H1 (cell line): Measurements from ENCODE around the gene KANSL1. TPM values are rescaled to one million over a fixed set of nuclear protein-coding genes. Genes with fewer than 3 reads are reported as not detected.
A peak's percentile ranks its signal among the peaks of the same experiment; 100 is the strongest.

Source experiments
- CTCF ChIA-PET: fragments of 300-600 bp; sonication (Branson Sonifier 250); formaldehyde crosslinking; loops from one replicate; lab custom pipeline; 2021; ENCODE audit not compliant: partially characterized antibody; lab: Charles Lee
- POLR2A ChIA-PET: fragments of 300-600 bp; sonication (Branson Sonifier 250); formaldehyde crosslinking; loops from one replicate; lab custom pipeline; 2021; ENCODE audit warnings: inconsistent platforms; ENCODE audit not compliant: partially characterized antibody; lab: Charles Lee
- DNase-seq, 2 experiments: peaks; one replicate each; pipeline versions ENCODE4 v3.0.0 to v3.0.0-alpha.2; 2010 to 2022; ENCODE audit warnings: low spot score in 2 of 2, low read depth in 1 of 2, mixed read lengths in 1 of 2
- FAIRE-seq: peaks from 2 replicates; lab custom pipeline; 2011; peaks lifted over from hg19 to GRCh38; lab: Jason Lieb, UNC
- H2AFZ ChIP-seq: 2 replicates; pipeline ENCODE4 v1.8.1; 2012; ENCODE audit warnings: low read length, inconsistent platforms
- H2AK5ac ChIP-seq: 2 replicates; pipeline ENCODE4 v1.6.1; 2013; ENCODE audit warnings: low read depth, low read length
- H2BK120ac ChIP-seq: replicated peaks from 2 replicates; pipeline ENCODE3; 2013; ENCODE audit warnings: low read depth, low read length, inconsistent platforms
- H2BK12ac ChIP-seq: 2 replicates; pipeline ENCODE4 v1.6.1; 2013; ENCODE audit warnings: low read depth, low read length
- H2BK15ac ChIP-seq: 2 replicates; pipeline ENCODE4 v1.6.1; 2013; ENCODE audit warnings: low read length
- H2BK20ac ChIP-seq: 2 replicates; pipeline ENCODE4 v1.6.1; 2013; ENCODE audit warnings: low read length
- H2BK5ac ChIP-seq: 2 replicates; pipeline ENCODE4 v1.6.1; 2013; ENCODE audit warnings: low read depth, low read length
- H3K14ac ChIP-seq: 2 replicates; pipeline ENCODE4 v1.6.1; 2013; ENCODE audit warnings: inconsistent platforms; ENCODE audit not compliant: insufficient read length
- H3K18ac ChIP-seq: 2 replicates; pipeline ENCODE4 v1.6.1; 2013; ENCODE audit warnings: low read length; ENCODE audit errors: extremely low read depth
- H3K23ac ChIP-seq: 2 replicates; pipeline ENCODE4 v1.6.1; 2013; ENCODE audit warnings: inconsistent platforms; ENCODE audit not compliant: insufficient read length
- H3K23me2 ChIP-seq: 2 replicates; pipeline ENCODE4 v1.6.1; 2013; ENCODE audit warnings: low read depth, low read length
- H3K27ac ChIP-seq: 2 replicates; pipeline ENCODE4 v1.6.1; 2011; ENCODE audit warnings: low read depth, low read length, inconsistent platforms
- H3K27me3 ChIP-seq, 4 experiments: replicated peaks in 1 of 4; 1 replicate in 1 of 4; 2 replicates in 3 of 4; pipeline versions ENCODE4 v1.6.1 to v1.8.1; 2011 to 2013; ENCODE audit warnings: low read length in 3 of 4, mild to moderate bottlenecking in 3 of 4, inconsistent platforms in 2 of 4, mixed read lengths in 2 of 4, moderate library complexity in 1 of 4; ENCODE audit not compliant: control insufficient read depth in 3 of 4, insufficient read depth in 3 of 4; ENCODE audit errors: extremely low read depth in 1 of 4
- H3K36me3 ChIP-seq, 4 experiments: 2 replicates each; pipeline versions ENCODE4 v1.6.1 to v1.8.1; 2011 to 2013; ENCODE audit warnings: mild to moderate bottlenecking in 4 of 4, low read length in 3 of 4, moderate library complexity in 2 of 4, control low read depth in 1 of 4, inconsistent platforms in 1 of 4; ENCODE audit not compliant: insufficient read depth in 4 of 4, control insufficient read depth in 2 of 4
- H3K4ac ChIP-seq: replicated peaks from 2 replicates; pipeline ENCODE3; 2013; ENCODE audit warnings: low read length, low read depth, mixed read lengths, inconsistent platforms; ENCODE audit not compliant: insufficient read length
- H3K4me1 ChIP-seq, 4 experiments: replicated peaks in 1 of 4; 1 replicate in 1 of 4; 2 replicates in 3 of 4; pipeline versions ENCODE4 v1.6.1 to v1.8.1; 2011 to 2013; ENCODE audit warnings: low read length in 3 of 4, inconsistent platforms in 2 of 4, mixed read lengths in 1 of 4; ENCODE audit not compliant: insufficient read depth in 4 of 4, control insufficient read depth in 3 of 4
- H3K4me2 ChIP-seq, 2 experiments: 2 replicates each; pipeline versions ENCODE4 v1.6.1 to v1.8.1; 2011 to 2013; ENCODE audit warnings: low read depth in 2 of 2, low read length in 2 of 2, control low read depth in 1 of 2, inconsistent platforms in 1 of 2, mild to moderate bottlenecking in 1 of 2; ENCODE audit not compliant: insufficient read depth in 1 of 2
- H3K4me3 ChIP-seq, 4 experiments: fragments of 200-600, 300-600 bp in 1 of 4; sonication (generic), shearing (Covaris generic), sonication (Bioruptor Twin) in 1 of 4; 2 replicates each; pipeline versions ENCODE4 v1.5.1 to v1.8.1; 2011 to 2016; ENCODE audit warnings: low read length in 4 of 4, low read depth in 3 of 4, control low read depth in 2 of 4, inconsistent platforms in 2 of 4, mild to moderate bottlenecking in 2 of 4, mixed read lengths in 1 of 4, moderate library complexity in 1 of 4; ENCODE audit not compliant: insufficient read depth in 2 of 4; ENCODE audit errors: extremely low read depth in 1 of 4
- H3K56ac ChIP-seq: replicated peaks from 2 replicates; pipeline ENCODE3; 2013; ENCODE audit warnings: low read depth, mild to moderate bottlenecking, mixed read lengths, low read length, inconsistent platforms; ENCODE audit not compliant: insufficient read length
- H3K79me1 ChIP-seq: 2 replicates; pipeline ENCODE4 v1.6.1; 2013; ENCODE audit warnings: low read depth, low read length, control low read depth
- H3K79me2 ChIP-seq, 2 experiments: 2 replicates each; pipeline versions ENCODE4 v1.6.1 to v1.8.1; 2012 to 2013; ENCODE audit warnings: low read length in 2 of 2, mild to moderate bottlenecking in 2 of 2, inconsistent platforms in 1 of 2; ENCODE audit not compliant: insufficient read depth in 2 of 2, control insufficient read depth in 1 of 2
- H3K9ac ChIP-seq, 4 experiments: replicated peaks in 1 of 4; 1 replicate in 1 of 4; 2 replicates in 3 of 4; pipeline versions ENCODE4 v1.6.1 to v1.8.1; 2011 to 2013; ENCODE audit warnings: low read depth in 3 of 4, low read length in 3 of 4, control low read depth in 2 of 4, mild to moderate bottlenecking in 2 of 4, moderate library complexity in 2 of 4, inconsistent platforms in 1 of 4; ENCODE audit errors: extremely low read depth in 1 of 4
- H3K9me3 ChIP-seq, 2 experiments: 2 replicates each; pipeline versions ENCODE4 v1.6.1 to v1.8.1; 2012 to 2013; ENCODE audit warnings: mild to moderate bottlenecking in 2 of 2, moderate library complexity in 2 of 2, control low read depth in 1 of 2, inconsistent platforms in 1 of 2, low read depth in 1 of 2, low read length in 1 of 2, mixed read lengths in 1 of 2; ENCODE audit not compliant: insufficient read depth in 2 of 2
- H4K20me1 ChIP-seq, 2 experiments: replicated peaks in 1 of 2; 2 replicates each; pipeline versions ENCODE3 to v1.8.1; 2011 to 2013; ENCODE audit warnings: inconsistent platforms in 2 of 2, low read length in 2 of 2, mild to moderate bottlenecking in 1 of 2; ENCODE audit not compliant: insufficient read depth in 2 of 2, control insufficient read depth in 1 of 2
- H4K5ac ChIP-seq: 2 replicates; pipeline ENCODE4 v1.6.1; 2013; ENCODE audit warnings: low read length, low read depth, mixed read lengths, inconsistent platforms; ENCODE audit not compliant: insufficient read length
- H4K8ac ChIP-seq: 2 replicates; pipeline ENCODE4 v1.8.0; 2013; ENCODE audit warnings: mild to moderate bottlenecking, moderate library complexity, low read length, inconsistent platforms; ENCODE audit not compliant: insufficient read depth; ENCODE audit errors: extremely low read depth
- H4K91ac ChIP-seq: replicated peaks from 2 replicates; pipeline ENCODE3; 2013; ENCODE audit warnings: low read length, mixed read lengths, inconsistent platforms; ENCODE audit not compliant: insufficient read length
- ASH2L ChIP-seq: fragments of 200-600, 300-600 bp; sonication (generic); IDR thresholded peaks from one replicate; pipeline ENCODE4 v1.7.1; 2017; ENCODE audit warnings: low read length
- BCL11A ChIP-seq, 2 experiments: IDR thresholded peaks; one replicate each; pipeline ENCODE4 v1.6.1; 2011; ENCODE audit warnings: low read depth in 2 of 2, low read length in 2 of 2, mild to moderate bottlenecking in 2 of 2
- CBX8 ChIP-seq: fragments of 300-800, 300-1000 bp; sonication (generic); IDR thresholded peaks from 2 replicates; pipeline ENCODE4 v1.7.1; 2016; ENCODE audit warnings: low read depth, low read length, borderline replicate concordance
- CREB1 ChIP-seq: IDR thresholded peaks from 2 replicates; pipeline ENCODE4 v1.6.1; 2012; ENCODE audit warnings: inconsistent platforms
- FOSL1 ChIP-seq: IDR thresholded peaks from 2 replicates; pipeline ENCODE4 v1.6.1; 2011; ENCODE audit warnings: mild to moderate bottlenecking, low read depth, low read length, moderate library complexity; ENCODE audit not compliant: insufficient read depth
- HDAC6 ChIP-seq: IDR thresholded peaks from one replicate; pipeline ENCODE4 v1.7.1; 2012; ENCODE audit warnings: low read depth, mild to moderate bottlenecking, inconsistent platforms, low read length, moderate library complexity
- POLR2AphosphoS5 ChIP-seq: IDR thresholded peaks from 2 replicates; pipeline ENCODE4 v1.6.1; 2011; ENCODE audit warnings: low read depth, low read length
- POU5F1 ChIP-seq: IDR thresholded peaks from 2 replicates; pipeline ENCODE4 v1.6.1; 2011; ENCODE audit warnings: low read depth, mild to moderate bottlenecking, low read length, moderate library complexity
- RAD21 ChIP-seq, 2 experiments: IDR thresholded peaks in 1 of 2; conservative IDR thresholded peaks in 1 of 2; 2 replicates each; pipeline ENCODE4 v1.6.1; 2011; ENCODE audit warnings: low read depth in 2 of 2, low read length in 2 of 2, improper control_type of control experiment in 1 of 2, inconsistent platforms in 1 of 2, mild to moderate bottlenecking in 1 of 2, moderate library complexity in 1 of 2
- RFX5 ChIP-seq: IDR thresholded peaks from 2 replicates; pipeline ENCODE4 v1.6.1; 2011; ENCODE audit warnings: low read depth, low read length, improper control_type of control experiment, borderline replicate concordance
- SIRT6 ChIP-seq: IDR thresholded peaks from one replicate; pipeline ENCODE4 v1.7.1; 2012; ENCODE audit warnings: low read length, inconsistent platforms
- TAF1 ChIP-seq: IDR thresholded peaks from 2 replicates; pipeline ENCODE4 v1.6.1; 2011; ENCODE audit warnings: mild to moderate bottlenecking, low read depth, low read length
- TCF12 ChIP-seq: IDR thresholded peaks from 2 replicates; pipeline ENCODE4 v1.6.1; 2011; ENCODE audit warnings: low read depth, mild to moderate bottlenecking, low read length
- WGBS, 2 experiments: shearing (Covaris generic) in 1 of 2; methylation state at CpG; one replicate each; pipeline versions ENCODE4 v1.1.6 to v1.1.7; 2013 to 2015; ENCODE audit warnings: low lambda C conversion rate in 2 of 2, mixed read lengths in 2 of 2, inconsistent platforms in 1 of 2, low coverage in 1 of 2, missing lambda C conversion rate in 1 of 2; ENCODE audit not compliant: insufficient replicate concordance in 2 of 2, insufficient coverage in 1 of 2, insufficient read length in 1 of 2; ENCODE audit errors: extremely low coverage in 1 of 2, missing lambda C conversion rate in 1 of 2; 5-methylcytosine and 5-hydroxymethylcytosine counted together
- polyA plus RNA-seq, 7 experiments: library from polyadenylated mRNA; depleted of rRNA in 3 of 7; stranded (reverse) in 5 of 7; unstranded in 2 of 7; fragments of >200 nt in 5 of 7; fragments of 200-250 nt in 2 of 7; gene quantifications; 1 replicate in 5 of 7; 2 replicates in 1 of 7; 4 replicates in 1 of 7; pipeline versions ENCODE4 v1.2.1 to v1.2.3, GENCODE V29; 2011 to 2013; ENCODE audit warnings: missing spikeins in 2 of 7, mixed read lengths in 2 of 7
- total RNA-seq: library from RNA; stranded (reverse); fragmentation: NEBNext Ultra II Directional; extraction: Animal tissue kit (Norgen Biotek cat#: 25700); gene quantifications from 2 replicates; pipeline ENCODE4 v1.2.1, GENCODE V29; 2021
- TF ChIP-seq, protein P1 (sequence below): IDR thresholded peaks from 2 replicates; pipeline ENCODE4 v1.6.1; 2012; ENCODE audit warnings: inconsistent platforms

The KANSL1 gene
- total and polyA plus RNA-seq, 2 of the 8 experiments (the other 6 are each of a cell fraction or from before 2014, with no cell fraction given) = 34.0 to 128 TPM

- Histone ChIP-seq H2AK5ac (no peak overlapping the region), H3K4ac (no peak overlapping the region), H3K4me2 (peak overlapping the region in 1 of 2 experiments; percentile 6; a peak in 1 of 4 replicates), H3K23me2 (no peaks in the 10 kb centered on the region), H3K79me2 (peaks cover 95 to 100% of the 10 kb centered on the region in 2 experiments), H3K14ac (no peak overlapping the region), H4K20me1 (peaks cover 52 to 77% of the 10 kb centered on the region in 2 experiments), H2BK15ac (no peak overlapping the region), H2BK20ac (no peak overlapping the region), H3K36me3 (no peaks in the 10 kb centered on the region), H3K27me3 (no peaks in the 10 kb centered on the region), H3K4me3 (no peak overlapping the region), H2AFZ (no peak overlapping the region), H4K8ac (no peak overlapping the region), H3K18ac (no peak overlapping the region), H3K9ac (no peak overlapping the region), H4K5ac (no peak overlapping the region), H2BK120ac (no peak overlapping the region), H4K91ac (no peak overlapping the region), H2BK5ac (no peak overlapping the region), H2BK12ac (no peak overlapping the region), H3K56ac (no peak overlapping the region), H3K4me1 (peaks cover 15 to 45% (median 33%) of the 10 kb centered on the region in 4 experiments), H3K79me1 (peaks cover 2% of the 10 kb centered on the region; the same call in 1 of the 2 replicates), H3K27ac (no peak overlapping the region), H3K23ac (no peak overlapping the region), H3K9me3 (no peaks in the 10 kb centered on the region)
- no peak for FAIRE-seq
- CTCF ChIA-PET = interaction anchor here (0.6 to 2.0 kb wide), 6 partner anchors 9 to 174 kb away, joined by 3 to 5 read pairs (median 3); partner anchors contain the start of gene KANSL1
- DNase-seq = no peak
- WGBS, 2 experiments = 65% methylated on average over 2 of the region's 2 CpGs; no CpG with 5 or more reads in 1 of the 2 experiments
- POLR2A ChIA-PET = interaction anchor here (0.6 to 13.6 kb wide), 6 partner anchors 8 to 1723 kb away, joined by 3 to 208 read pairs (median 4); partner anchors contain the start of gene KANSL1
- TF ChIP-seq ASH2L (no peak), BCL11A (IDR thresholded peaks at IDR 0.05; ENCODE audit: low read depth in 2 of 2, low read length in 2 of 2) (no peak), POU5F1 (no peak), RAD21 (IDR thresholded peaks at IDR 0.05 in 1 of 2, conservative IDR thresholded peaks at IDR 0.05 in 1 of 2; ENCODE audit: low read depth in 2 of 2, low read length in 2 of 2) (no peak), POLR2AphosphoS5 (no peak), RFX5 (no peak), CBX8 (no peak), FOSL1 (no peak), TAF1 (no peak), CREB1 (no peak), SIRT6 (no peak), TCF12 (no peak), HDAC6 (no peak)
- TF ChIP-seq, protein P1, sequence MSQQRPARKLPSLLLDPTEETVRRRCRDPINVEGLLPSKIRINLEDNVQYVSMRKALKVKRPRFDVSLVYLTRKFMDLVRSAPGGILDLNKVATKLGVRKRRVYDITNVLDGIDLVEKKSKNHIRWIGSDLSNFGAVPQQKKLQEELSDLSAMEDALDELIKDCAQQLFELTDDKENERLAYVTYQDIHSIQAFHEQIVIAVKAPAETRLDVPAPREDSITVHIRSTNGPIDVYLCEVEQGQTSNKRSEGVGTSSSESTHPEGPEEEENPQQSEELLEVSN = no peak
Observed at GRCh38 chr17:46180892-46181274, 12.3 kb downstream of the KANSL1 start.
